Esophagus muscularis mucosa (tissue), 3 donors: Measurements from ENCODE around the gene ERI3.

ENCODE experiments used
- EP300 ChIP-seq: sonication (generic); formaldehyde crosslinking; IDR thresholded peaks from one replicate; pipeline ENCODE4 v1.6.1; 2017; ENCODE audit warnings: antibody characterized with exemption
- POLR2A ChIP-seq: fragments of 450-650 bp; IDR thresholded peaks from one replicate; pipeline ENCODE4 v1.6.1; 2017; ENCODE audit warnings: antibody characterized with exemption, moderate library complexity, mild to moderate bottlenecking, low read depth
- POLR2AphosphoS5 ChIP-seq, 2 donors: sonication (generic); formaldehyde crosslinking; IDR thresholded peaks; one replicate each; pipeline ENCODE4 v1.6.1; 2017; ENCODE audit warnings: antibody characterized with exemption in 2 of 2

GRCh38 chr1:44260792-44261170 lies 94.3 kb downstream of the ERI3 start:
- no peak for TF ChIP-seq POLR2A
- no peak for TF ChIP-seq EP300
- TF ChIP-seq POLR2AphosphoS5 (IDR thresholded peaks at IDR 0.05), result no peak
